ENCODE results near the gene TXNRD2.
A peak's percentile ranks its signal among the peaks of the same experiment; 100 is the strongest.

TXNRD2 gene

DNA sequence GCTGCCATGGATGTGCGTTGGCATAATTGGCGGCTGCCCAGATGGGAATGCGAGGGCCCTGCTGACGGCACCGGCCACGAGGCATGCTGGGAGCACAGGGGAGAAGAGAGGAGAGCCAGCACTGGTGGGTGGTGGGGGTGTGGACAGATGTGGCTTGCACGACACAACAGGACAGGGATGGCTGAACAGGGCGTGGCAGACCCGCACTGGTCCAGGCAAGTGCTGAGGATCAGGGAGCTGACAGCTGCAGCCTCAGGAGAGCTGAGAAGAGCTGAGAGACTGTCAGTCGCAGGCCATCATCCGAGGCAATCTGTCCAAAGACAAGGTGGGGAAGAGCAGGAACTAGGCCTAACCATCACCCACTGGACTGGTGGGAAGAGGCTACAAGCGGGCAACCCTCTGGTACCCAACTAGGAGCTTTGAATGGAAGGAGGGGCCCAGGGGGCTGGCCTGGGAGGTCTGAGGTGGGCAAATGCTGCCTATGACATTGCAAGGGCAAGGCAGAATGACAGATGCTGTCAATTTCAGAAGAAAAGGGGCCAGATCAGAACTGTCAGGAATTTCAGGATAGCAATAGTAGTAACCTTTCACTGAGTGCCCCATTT lies 89.3 kb downstream of the TXNRD2 start:
- no peak for DNase-seq (ENCODE audit: low read depth)
- H3K4me3 ChIP-seq (ENCODE audit: control insufficient read depth, low read depth, low read length): no peak overlapping the region
- TF ChIP-seq, protein P1, sequence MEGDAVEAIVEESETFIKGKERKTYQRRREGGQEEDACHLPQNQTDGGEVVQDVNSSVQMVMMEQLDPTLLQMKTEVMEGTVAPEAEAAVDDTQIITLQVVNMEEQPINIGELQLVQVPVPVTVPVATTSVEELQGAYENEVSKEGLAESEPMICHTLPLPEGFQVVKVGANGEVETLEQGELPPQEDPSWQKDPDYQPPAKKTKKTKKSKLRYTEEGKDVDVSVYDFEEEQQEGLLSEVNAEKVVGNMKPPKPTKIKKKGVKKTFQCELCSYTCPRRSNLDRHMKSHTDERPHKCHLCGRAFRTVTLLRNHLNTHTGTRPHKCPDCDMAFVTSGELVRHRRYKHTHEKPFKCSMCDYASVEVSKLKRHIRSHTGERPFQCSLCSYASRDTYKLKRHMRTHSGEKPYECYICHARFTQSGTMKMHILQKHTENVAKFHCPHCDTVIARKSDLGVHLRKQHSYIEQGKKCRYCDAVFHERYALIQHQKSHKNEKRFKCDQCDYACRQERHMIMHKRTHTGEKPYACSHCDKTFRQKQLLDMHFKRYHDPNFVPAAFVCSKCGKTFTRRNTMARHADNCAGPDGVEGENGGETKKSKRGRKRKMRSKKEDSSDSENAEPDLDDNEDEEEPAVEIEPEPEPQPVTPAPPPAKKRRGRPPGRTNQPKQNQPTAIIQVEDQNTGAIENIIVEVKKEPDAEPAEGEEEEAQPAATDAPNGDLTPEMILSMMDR (conservative IDR thresholded peaks at IDR 0.05; ENCODE audit: control insufficient read depth, insufficient read depth, low read depth, low read length): no peak

DNA sequence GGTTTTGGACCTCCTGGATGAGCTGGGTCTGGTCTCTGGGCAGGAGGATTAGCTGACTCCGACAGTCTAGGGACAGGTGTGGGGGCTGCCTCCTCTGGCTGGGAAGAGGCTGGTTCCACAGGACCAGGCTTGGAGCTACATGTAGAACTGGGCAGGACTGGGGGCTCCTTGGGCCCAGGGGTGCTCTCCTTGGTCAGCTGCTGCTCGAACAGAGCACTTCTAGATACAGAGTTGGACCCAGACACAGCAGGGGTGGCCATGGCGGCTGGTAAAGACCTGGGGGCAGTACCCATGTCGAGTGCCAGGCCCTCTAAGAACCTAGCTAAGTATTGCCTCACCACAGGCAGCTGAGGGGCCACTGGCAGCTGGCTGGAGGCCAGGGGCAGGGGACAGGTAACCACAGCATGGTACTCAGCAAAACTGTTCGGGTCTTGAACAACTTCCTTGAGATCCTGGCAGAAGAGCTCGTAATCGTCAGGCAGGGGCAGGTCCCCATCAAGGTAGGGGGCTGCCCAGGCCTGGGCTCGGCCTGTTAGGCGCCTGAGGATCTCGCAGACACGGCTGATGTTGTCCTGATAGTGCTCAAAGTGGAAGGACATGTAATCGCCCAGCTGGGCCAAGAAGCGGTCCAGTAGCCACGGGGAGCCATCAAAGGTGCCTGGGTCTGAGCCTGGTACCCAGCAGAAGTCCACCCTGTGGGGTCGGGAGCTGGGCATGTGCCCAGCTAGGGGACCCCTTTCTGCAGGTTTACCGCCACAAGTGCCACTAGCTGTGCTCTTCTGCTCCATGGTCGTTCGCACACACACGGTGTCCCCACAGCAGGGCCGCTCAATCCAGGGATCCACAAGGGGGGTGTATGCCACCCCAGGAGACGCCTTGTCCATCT lies 90.1 kb downstream of the TXNRD2 start:
- no peak for DNase-seq (ENCODE audit: low read depth)
- TF ChIP-seq, protein P1 (conservative IDR thresholded peaks at IDR 0.05; ENCODE audit: control insufficient read depth, insufficient read depth, low read depth, low read length): no peak
- H3K4me3 ChIP-seq (ENCODE audit: control insufficient read depth, low read depth, low read length): no peak overlapping the region

DNA sequence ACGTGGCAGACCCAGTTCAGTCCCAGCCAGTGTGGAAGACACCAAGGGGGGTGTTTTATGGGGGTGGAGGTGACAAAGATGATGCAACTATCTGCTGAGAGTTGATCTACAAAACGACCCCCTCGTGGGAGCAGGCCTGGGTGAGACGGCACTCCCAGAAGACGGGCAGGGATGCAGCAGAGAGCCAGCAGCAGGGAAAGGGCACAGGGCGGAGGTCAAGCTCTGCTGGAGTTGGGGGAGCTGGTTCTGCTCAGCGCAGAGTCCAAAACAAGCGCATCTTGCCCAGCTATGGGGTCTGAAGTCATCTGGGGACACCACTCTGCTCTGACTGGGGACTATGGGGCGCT lies 90.9 kb downstream of the TXNRD2 start:
- H3K4me3 ChIP-seq (ENCODE audit: control insufficient read depth, low read depth, low read length): no peak overlapping the region
- no peak for DNase-seq (ENCODE audit: low read depth)
- TF ChIP-seq, protein P1 (conservative IDR thresholded peaks at IDR 0.05; ENCODE audit: control insufficient read depth, insufficient read depth, low read depth, low read length): no peak

DNA sequence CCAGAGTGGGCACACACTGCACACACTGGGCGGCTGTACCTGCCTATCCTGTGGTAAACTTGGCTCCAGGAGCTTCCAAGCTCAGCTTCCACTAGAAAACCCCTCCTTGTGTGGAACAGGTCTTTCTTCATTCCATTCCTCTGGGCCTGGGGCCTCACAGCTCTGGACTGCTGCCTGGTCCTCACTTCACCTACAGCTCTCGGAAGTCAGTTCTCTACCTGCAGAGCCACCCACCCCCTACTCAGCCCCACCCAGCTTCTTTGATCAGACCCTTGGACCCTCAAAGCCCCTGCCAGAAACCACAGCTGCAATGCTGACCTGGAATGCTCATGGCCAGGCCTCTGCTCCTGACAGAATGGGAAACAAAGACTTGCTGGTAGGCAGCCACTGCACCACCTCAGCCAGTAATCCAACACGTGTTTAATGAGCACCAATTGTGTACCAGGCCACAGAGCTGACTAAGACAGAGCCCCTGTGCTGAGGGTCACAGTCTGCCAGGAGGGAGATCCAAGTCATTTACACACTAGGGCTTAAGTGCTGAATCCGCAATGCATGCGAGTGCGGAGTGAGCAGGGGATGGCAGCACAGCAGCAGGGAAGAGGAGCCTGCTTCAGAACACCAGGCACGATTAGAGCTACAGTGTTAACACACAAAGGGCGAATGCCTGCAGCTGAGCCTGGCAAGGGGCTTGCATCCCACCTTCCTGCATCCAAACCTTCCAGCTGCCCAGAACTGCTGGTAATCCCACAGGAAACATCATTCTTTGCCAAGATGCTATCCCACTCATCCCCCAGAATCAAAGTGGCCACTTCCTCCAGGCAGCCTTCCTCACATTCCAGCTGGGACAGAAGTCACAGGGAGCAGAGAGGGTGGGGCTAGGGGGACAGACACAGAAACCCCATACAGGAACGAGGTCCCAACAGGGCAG lies 91.5 kb downstream of the TXNRD2 start:
- DNase-seq (ENCODE audit: low read depth): no peak
- TF ChIP-seq, protein P1 (conservative IDR thresholded peaks at IDR 0.05; ENCODE audit: control insufficient read depth, insufficient read depth, low read depth, low read length): no peak

DNA sequence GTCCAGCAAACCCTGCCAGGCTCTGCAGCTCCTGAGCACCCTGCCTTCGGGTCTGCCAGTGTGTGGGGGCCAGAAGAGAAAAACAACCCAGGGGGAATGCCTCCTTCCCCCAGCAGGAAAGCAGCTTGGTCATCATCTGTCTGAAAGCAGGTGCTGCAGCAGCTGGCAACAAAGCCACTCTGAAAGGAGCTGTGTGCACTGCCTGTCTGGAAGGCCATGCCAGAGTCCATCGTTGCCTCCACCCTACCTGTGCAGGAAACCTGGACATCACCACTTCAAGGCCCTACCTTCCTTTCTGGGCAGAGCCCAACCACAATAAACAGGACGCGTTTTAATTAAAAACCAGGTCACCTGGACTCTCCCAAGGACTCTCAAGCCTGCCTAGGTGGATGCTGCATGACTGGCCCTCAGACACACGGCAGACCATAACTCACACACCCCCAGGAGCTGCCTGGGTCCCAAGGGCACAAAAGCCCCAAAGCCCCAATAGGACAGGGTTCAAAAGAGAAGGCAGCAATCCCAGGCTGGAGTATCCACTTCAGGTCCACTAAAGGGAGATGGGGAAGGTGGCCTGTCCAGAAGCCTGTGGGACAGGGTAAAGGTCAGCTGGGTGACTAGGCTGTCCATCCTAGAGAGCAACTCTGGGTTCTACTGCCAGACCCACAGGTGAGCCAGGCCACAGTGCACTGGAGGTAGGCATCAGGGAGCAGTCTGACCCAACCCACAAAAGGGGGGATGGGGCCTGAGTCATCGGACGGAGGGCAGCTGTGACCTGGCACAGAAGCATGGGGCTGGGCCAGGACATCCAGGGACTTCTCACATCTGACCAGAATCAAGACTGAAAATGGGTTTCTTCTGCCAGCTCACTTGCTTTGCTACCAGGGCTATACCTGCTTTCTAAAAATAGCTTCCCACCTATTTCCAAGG lies 93.1 kb downstream of the TXNRD2 start:
- no peak overlapping the region for H3K4me3 ChIP-seq (ENCODE audit: control insufficient read depth, low read depth, low read length)
- peak; percentile 34 for DNase-seq (ENCODE audit: low read depth)
- TF ChIP-seq, protein P1 (conservative IDR thresholded peaks at IDR 0.05; ENCODE audit: control insufficient read depth, insufficient read depth, low read depth, low read length): no peak

More for the DNA sequence above, 91.5 kb downstream of the TXNRD2 start:
- no peak overlapping the region for H3K4me3 ChIP-seq (ENCODE audit: control insufficient read depth, low read depth, low read length)

DNA sequence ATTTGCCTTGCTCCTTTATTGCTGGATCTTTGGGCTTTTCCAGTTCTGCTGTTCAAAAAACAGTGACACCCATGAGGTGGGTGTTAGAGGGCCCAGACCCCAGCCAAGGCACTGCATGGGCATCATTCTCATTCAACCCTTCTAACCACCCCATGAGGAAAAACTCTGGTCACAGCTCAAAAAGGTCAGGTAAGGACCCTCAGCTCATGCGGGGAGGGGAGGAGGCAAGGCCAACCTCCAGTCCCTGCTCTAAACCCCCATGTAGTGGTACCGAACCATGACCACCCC lies 94.3 kb downstream of the TXNRD2 start:
- DNase-seq (ENCODE audit: low read depth): no peak
- TF ChIP-seq, protein P1 (conservative IDR thresholded peaks at IDR 0.05; ENCODE audit: control insufficient read depth, insufficient read depth, low read depth, low read length): no peak

More for the DNA sequence above, 94.3 kb downstream of the TXNRD2 start:
- no peak overlapping the region for H3K4me3 ChIP-seq (ENCODE audit: control insufficient read depth, low read depth, low read length)
